ENCODE data around the gene ENGASE. TPM values are rescaled to one million over a fixed set of nuclear protein-coding genes. Genes with fewer than 3 reads are reported as not detected.

The ENGASE gene
- total and polyA plus RNA-seq, 2 donors (not counting 1 experiment from before 2014, with no cell fraction given), result 92.1 to 122 TPM

DNA sequence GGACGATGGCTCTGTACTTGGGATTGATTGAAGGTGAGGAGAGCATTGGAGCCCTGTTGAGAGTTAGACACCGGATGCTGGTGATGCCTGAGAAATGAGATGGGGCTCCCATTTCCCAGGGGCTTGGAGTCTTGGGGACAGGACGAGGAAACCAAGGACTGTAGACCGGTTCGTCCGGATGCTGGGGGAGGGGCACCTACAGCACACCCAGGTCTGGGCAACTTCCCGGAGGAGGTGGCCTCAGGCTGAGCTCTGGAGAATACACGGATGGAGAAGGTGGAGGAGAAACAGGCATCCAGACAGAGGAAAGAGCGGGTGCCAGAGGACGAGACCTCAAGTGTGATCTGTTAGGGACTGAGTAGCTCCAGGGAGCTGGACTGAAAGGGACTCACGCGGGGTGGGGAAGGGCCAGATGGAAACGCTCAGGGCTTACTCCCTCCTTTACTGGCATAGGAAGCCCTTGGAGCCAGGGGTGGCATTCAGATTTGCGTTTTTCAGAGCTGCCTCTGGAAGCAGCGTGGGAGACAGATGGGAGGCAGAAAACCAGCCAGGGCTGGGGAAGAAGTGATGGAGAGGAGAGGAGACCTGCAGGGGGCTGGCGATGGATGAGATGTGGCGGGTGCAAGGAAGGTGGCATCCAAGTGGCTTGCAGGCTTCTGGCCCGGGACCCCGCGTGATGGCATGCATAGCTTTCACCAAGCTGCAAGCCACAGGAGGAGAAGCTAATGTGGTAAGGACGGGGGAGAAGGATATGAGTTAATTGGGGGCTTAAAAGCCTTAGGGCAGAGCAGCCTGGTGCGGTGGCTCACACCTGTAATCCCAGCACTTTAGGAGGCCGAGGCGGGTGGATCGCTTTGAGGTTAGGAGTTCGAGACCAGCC is 42.4 kb upstream of the ENGASE start:
- H3K27me3 ChIP-seq (replicated peaks in 1 of 4; ENCODE audit: control extremely low read depth in 1 of 4, control insufficient read depth in 3 of 4, insufficient read depth in 4 of 4, low read length in 3 of 4), result peaks cover 0 to 29% (median 1%) of the 10 kb centered on the region in 4 experiments
- H3K27ac ChIP-seq (ENCODE audit: low read length in 2 of 2), result no peak overlapping the region
- intact Hi-C loops (cut with micrococcal nuclease), result no loop called here
- no peaks in the 10 kb centered on the region for H4K20me1 ChIP-seq (ENCODE audit: control insufficient read depth, insufficient read depth, low read length, poor library complexity, severe bottlenecking)
- no peaks in the 10 kb centered on the region for H3K9me3 ChIP-seq (ENCODE audit: control extremely low read depth in 1 of 3, control insufficient read depth in 2 of 3, insufficient read depth in 1 of 3, low read length in 2 of 3)
- WGBS (ENCODE audit: insufficient coverage), result 89% methylated on average over 24 of the region's 26 CpGs
- peaks cover 43% of the 10 kb centered on the region for H3K27me3 Mint-ChIP-seq
- no peak overlapping the region for H3K4me3 Mint-ChIP-seq
- no peaks in the 10 kb centered on the region for H3K36me3 ChIP-seq (replicated peaks in 1 of 2; ENCODE audit: control extremely low read depth in 1 of 2, control insufficient read depth in 1 of 2, extremely low read depth in 1 of 2, insufficient read depth in 2 of 2, low read length in 1 of 2)
- H2AFZ ChIP-seq (ENCODE audit: insufficient read depth, low read depth, low read length, poor library complexity, severe bottlenecking), result no peak overlapping the region
- ChIA-PET CTCF (interaction anchor here (1.2 to 1.5 kb wide), 2 partner anchors 9 to 13 kb away, joined by 4 to 7 read pairs; no protein-coding TSS in a partner anchor), POLR2A (no interaction called here)
- no peaks in the 10 kb centered on the region for H3K9me3 Mint-ChIP-seq (ENCODE audit: insufficient read depth)
- H3K9ac ChIP-seq (ENCODE audit: low read length), result no peak overlapping the region
- H3K4me2 ChIP-seq (replicated peaks; ENCODE audit: low read depth, low read length, poor library complexity, severe bottlenecking), result no peak overlapping the region
- ATAC-seq (ENCODE audit: low read depth) (no peak), DNase-seq (no peak)
- H3K79me2 ChIP-seq (ENCODE audit: control insufficient read depth, insufficient read depth, low read length), result no peaks in the 10 kb centered on the region
- no peaks in the 10 kb centered on the region for H3K4me1 Mint-ChIP-seq
- TF ChIP-seq, protein P1, sequence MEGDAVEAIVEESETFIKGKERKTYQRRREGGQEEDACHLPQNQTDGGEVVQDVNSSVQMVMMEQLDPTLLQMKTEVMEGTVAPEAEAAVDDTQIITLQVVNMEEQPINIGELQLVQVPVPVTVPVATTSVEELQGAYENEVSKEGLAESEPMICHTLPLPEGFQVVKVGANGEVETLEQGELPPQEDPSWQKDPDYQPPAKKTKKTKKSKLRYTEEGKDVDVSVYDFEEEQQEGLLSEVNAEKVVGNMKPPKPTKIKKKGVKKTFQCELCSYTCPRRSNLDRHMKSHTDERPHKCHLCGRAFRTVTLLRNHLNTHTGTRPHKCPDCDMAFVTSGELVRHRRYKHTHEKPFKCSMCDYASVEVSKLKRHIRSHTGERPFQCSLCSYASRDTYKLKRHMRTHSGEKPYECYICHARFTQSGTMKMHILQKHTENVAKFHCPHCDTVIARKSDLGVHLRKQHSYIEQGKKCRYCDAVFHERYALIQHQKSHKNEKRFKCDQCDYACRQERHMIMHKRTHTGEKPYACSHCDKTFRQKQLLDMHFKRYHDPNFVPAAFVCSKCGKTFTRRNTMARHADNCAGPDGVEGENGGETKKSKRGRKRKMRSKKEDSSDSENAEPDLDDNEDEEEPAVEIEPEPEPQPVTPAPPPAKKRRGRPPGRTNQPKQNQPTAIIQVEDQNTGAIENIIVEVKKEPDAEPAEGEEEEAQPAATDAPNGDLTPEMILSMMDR (IDR thresholded peaks at IDR 0.05), result no peak
- no peak overlapping the region for H3K4me3 ChIP-seq (ENCODE audit: control extremely low read depth in 1 of 5, extremely low read depth in 1 of 5, insufficient read depth in 1 of 5, low read depth in 2 of 5, low read length in 4 of 5)
- no peaks in the 10 kb centered on the region for H3K4me1 ChIP-seq (ENCODE audit: control insufficient read depth in 2 of 2, insufficient read depth in 2 of 2, low read length in 2 of 2)
- H3K27ac Mint-ChIP-seq, result no peak overlapping the region

DNA sequence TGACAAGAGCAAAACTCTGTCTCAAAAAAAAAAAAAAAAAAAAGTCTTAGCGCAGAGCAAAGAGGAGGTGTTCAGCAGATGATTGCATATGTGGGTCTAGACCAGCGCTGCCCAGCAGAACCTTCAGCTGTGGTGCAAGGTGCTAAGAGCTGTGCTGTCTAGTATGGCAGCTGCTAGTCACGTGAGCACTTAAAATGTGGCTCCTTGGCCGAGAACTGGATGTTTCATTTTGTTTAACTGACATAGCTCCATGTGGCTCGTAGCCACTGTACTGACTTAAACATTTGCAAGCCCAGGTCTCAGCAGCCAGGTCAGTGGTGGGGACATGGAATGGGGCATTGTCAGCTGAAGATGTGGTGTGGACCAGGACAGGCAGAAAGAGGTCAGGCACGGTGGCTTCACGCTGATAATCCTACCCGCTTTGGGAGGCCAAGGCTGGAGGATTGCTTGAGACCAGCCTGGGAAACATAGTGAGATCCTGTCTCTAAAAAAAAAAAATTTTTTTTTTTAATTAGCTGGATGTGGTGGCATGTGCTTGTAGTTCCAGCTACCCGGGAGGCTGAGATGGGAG is 41.5 kb upstream of the ENGASE start:
- no peak for ATAC-seq (ENCODE audit: low read depth)
- POLR2A ChIA-PET, result no interaction called here
- no peaks in the 10 kb centered on the region for H3K36me3 ChIP-seq (replicated peaks in 1 of 2; ENCODE audit: control extremely low read depth in 1 of 2, control insufficient read depth in 1 of 2, extremely low read depth in 1 of 2, insufficient read depth in 2 of 2, low read length in 1 of 2)
- intact Hi-C loops (cut with micrococcal nuclease), result no loop called here
- 86% methylated on average over 9 of the region's 9 CpGs for WGBS (ENCODE audit: insufficient coverage)
- DNase-seq, result no peak
- no peaks in the 10 kb centered on the region for H3K9me3 ChIP-seq (ENCODE audit: control extremely low read depth in 1 of 3, control insufficient read depth in 2 of 3, insufficient read depth in 1 of 3, low read length in 2 of 3)
- H3K27me3 ChIP-seq (replicated peaks in 1 of 4; ENCODE audit: control extremely low read depth in 1 of 4, control insufficient read depth in 3 of 4, insufficient read depth in 4 of 4, low read length in 3 of 4), result peaks cover 0 to 22% (median 1%) of the 10 kb centered on the region in 4 experiments
- Mint-ChIP-seq H3K27ac (no peak overlapping the region), H3K9me3 (ENCODE audit: insufficient read depth) (no peaks in the 10 kb centered on the region), H3K4me3 (no peak overlapping the region), H3K27me3 (peaks cover 37% of the 10 kb centered on the region), H3K4me1 (no peaks in the 10 kb centered on the region)
- H3K27ac ChIP-seq (ENCODE audit: low read length in 2 of 2), result no peak overlapping the region
- no peaks in the 10 kb centered on the region for H3K4me1 ChIP-seq (ENCODE audit: control insufficient read depth in 2 of 2, insufficient read depth in 2 of 2, low read length in 2 of 2)
- H4K20me1 ChIP-seq (ENCODE audit: control insufficient read depth, insufficient read depth, low read length, poor library complexity, severe bottlenecking), result no peaks in the 10 kb centered on the region
- H3K4me3 ChIP-seq (ENCODE audit: control extremely low read depth in 1 of 5, extremely low read depth in 1 of 5, insufficient read depth in 1 of 5, low read depth in 2 of 5, low read length in 4 of 5), result no peak overlapping the region
- H3K79me2 ChIP-seq (ENCODE audit: control insufficient read depth, insufficient read depth, low read length), result no peaks in the 10 kb centered on the region
- CTCF ChIA-PET, result interaction anchor here (0.6 to 1.5 kb wide), 3 partner anchors 8 to 12 kb away, joined by 3 to 4 read pairs (median 3); no protein-coding TSS in a partner anchor
- H3K4me2 ChIP-seq (replicated peaks; ENCODE audit: low read depth, low read length, poor library complexity, severe bottlenecking), result no peak overlapping the region
- TF ChIP-seq EZH2 (IDR thresholded peaks at IDR 0.05; ENCODE audit: borderline replicate concordance, insufficient read depth, low read depth, low read length, poor library complexity, severe bottlenecking), result no peak
- TF ChIP-seq, protein P1 (IDR thresholded peaks at IDR 0.05), result no peak
- no peak overlapping the region for H3K9ac ChIP-seq (ENCODE audit: low read length)
- H2AFZ ChIP-seq (ENCODE audit: insufficient read depth, low read depth, low read length, poor library complexity, severe bottlenecking), result no peak overlapping the region
